HG02571 (cell line): ENCODE data around the gene CPXM2.

Experiments used
- ATAC-seq: cut with Tn5 transposase; IDR thresholded peaks from one replicate; pipeline ENCODE4 v1.9.1; 2021; ENCODE audit warnings: mild to moderate bottlenecking, moderate library complexity; ENCODE audit not compliant: unreplicated experiment

The CPXM2 gene

GRCh38 chr10:123878666-123879303 is 12.8 kb downstream of the CPXM2 start:
- ATAC-seq = no peak

GRCh38 chr10:123870260-123870659 is 21.3 kb downstream of the CPXM2 start:
- ATAC-seq = no peak

GRCh38 chr10:123869020-123869414 is 22.6 kb downstream of the CPXM2 start:
- ATAC-seq = no peak

GRCh38 chr10:123868038-123869019 is 23.3 kb downstream of the CPXM2 start:
- ATAC-seq = no peak

GRCh38 chr10:123865880-123866279 is 25.7 kb downstream of the CPXM2 start:
- no peak for ATAC-seq

GRCh38 chr10:123865350-123865749 is 26.3 kb downstream of the CPXM2 start:
- no peak for ATAC-seq

GRCh38 chr10:123864923-123865322 is 26.7 kb downstream of the CPXM2 start:
- ATAC-seq = no peak

- no peak for ATAC-seq
Measured at GRCh38 chr10:123863721-123864482, 27.7 kb downstream of the CPXM2 start.

- ATAC-seq = no peak
Measured at GRCh38 chr10:123863183-123863575, 28.4 kb downstream of the CPXM2 start.

GRCh38 chr10:123862421-123863182 is 29.0 kb downstream of the CPXM2 start:
- ATAC-seq = no peak

GRCh38 chr10:123860856-123861255 is 30.8 kb downstream of the CPXM2 start:
- ATAC-seq = no peak

- no peak for ATAC-seq
Measured at GRCh38 chr10:123860209-123860608, 31.4 kb downstream of the CPXM2 start.

GRCh38 chr10:123859653-123860050 is 32.0 kb downstream of the CPXM2 start:
- ATAC-seq = no peak

- ATAC-seq = no peak
Measured at GRCh38 chr10:123858907-123859652, 32.5 kb downstream of the CPXM2 start.

- ATAC-seq = no peak
Measured at GRCh38 chr10:123858077-123858681, 33.4 kb downstream of the CPXM2 start.

GRCh38 chr10:123857616-123858015 is 34.0 kb downstream of the CPXM2 start:
- no peak for ATAC-seq

GRCh38 chr10:123855008-123855684 is 36.5 kb downstream of the CPXM2 start:
- ATAC-seq = no peak

GRCh38 chr10:123854498-123854897 is 37.1 kb downstream of the CPXM2 start:
- no peak for ATAC-seq

- ATAC-seq = no peak
Measured at GRCh38 chr10:123854003-123854402, 37.6 kb downstream of the CPXM2 start.
